ENCODE measurements around the gene LRRC3B. TPM values are rescaled to one million over a fixed set of nuclear protein-coding genes. Genes with fewer than 3 reads are reported as not detected.

The LRRC3B gene
- total and polyA plus RNA-seq, 2 donors (not counting 1 experiment from before 2014, with no cell fraction given) = not detected

DNA sequence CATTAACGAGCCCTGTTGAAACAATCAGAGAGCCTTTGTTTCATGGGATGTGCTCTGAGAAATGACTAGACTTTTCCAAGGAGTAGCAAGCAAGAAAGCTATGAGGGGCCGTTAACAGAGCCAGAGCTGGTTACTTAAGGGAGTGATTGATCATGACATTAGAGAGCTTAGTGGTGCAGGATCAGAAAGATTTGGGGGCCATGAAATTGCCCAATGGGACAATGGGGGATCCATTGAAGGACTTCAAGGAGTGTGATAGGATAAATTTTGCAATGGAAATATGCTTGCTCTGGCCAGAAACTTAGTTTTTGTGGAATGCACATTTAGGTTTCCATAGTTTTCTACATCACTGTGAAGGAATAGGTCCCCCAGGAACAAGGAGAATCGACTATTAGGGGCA, 45.6 kb downstream of the LRRC3B start:
- no peak for TF ChIP-seq EZH2 (IDR thresholded peaks at IDR 0.05; ENCODE audit: borderline replicate concordance, insufficient read depth, low read depth, low read length, poor library complexity, severe bottlenecking)
- TF ChIP-seq, protein P1, sequence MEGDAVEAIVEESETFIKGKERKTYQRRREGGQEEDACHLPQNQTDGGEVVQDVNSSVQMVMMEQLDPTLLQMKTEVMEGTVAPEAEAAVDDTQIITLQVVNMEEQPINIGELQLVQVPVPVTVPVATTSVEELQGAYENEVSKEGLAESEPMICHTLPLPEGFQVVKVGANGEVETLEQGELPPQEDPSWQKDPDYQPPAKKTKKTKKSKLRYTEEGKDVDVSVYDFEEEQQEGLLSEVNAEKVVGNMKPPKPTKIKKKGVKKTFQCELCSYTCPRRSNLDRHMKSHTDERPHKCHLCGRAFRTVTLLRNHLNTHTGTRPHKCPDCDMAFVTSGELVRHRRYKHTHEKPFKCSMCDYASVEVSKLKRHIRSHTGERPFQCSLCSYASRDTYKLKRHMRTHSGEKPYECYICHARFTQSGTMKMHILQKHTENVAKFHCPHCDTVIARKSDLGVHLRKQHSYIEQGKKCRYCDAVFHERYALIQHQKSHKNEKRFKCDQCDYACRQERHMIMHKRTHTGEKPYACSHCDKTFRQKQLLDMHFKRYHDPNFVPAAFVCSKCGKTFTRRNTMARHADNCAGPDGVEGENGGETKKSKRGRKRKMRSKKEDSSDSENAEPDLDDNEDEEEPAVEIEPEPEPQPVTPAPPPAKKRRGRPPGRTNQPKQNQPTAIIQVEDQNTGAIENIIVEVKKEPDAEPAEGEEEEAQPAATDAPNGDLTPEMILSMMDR (IDR thresholded peaks at IDR 0.05) = no peak
- no peak overlapping the region for H3K4me2 ChIP-seq (replicated peaks; ENCODE audit: low read depth, low read length, poor library complexity, severe bottlenecking)
- H3K4me1 ChIP-seq (ENCODE audit: control insufficient read depth in 2 of 2, insufficient read depth in 2 of 2, low read length in 2 of 2) = no peaks in the 10 kb centered on the region
- no peaks in the 10 kb centered on the region for H3K27me3 Mint-ChIP-seq
- H3K4me1 Mint-ChIP-seq = no peaks in the 10 kb centered on the region
- 85% methylated on average over 2 of the region's 3 CpGs for WGBS (ENCODE audit: insufficient coverage)
- H3K27ac Mint-ChIP-seq = no peak overlapping the region
- H3K4me3 Mint-ChIP-seq = no peak overlapping the region
- DNase-seq = no peak
- H3K27ac ChIP-seq (ENCODE audit: low read length in 2 of 2) = no peak overlapping the region
- no peak overlapping the region for H2AFZ ChIP-seq (ENCODE audit: insufficient read depth, low read depth, low read length, poor library complexity, severe bottlenecking)
- no peaks in the 10 kb centered on the region for H3K36me3 ChIP-seq (replicated peaks in 1 of 2; ENCODE audit: control extremely low read depth in 1 of 2, control insufficient read depth in 1 of 2, extremely low read depth in 1 of 2, insufficient read depth in 2 of 2, low read length in 1 of 2)
- no peaks in the 10 kb centered on the region for H3K79me2 ChIP-seq (ENCODE audit: control insufficient read depth, insufficient read depth, low read length)
- ChIA-PET POLR2A (no interaction called here), CTCF (no interaction called here)
- no peaks in the 10 kb centered on the region for H3K27me3 ChIP-seq (replicated peaks in 1 of 4; ENCODE audit: control extremely low read depth in 1 of 4, control insufficient read depth in 3 of 4, insufficient read depth in 4 of 4, low read length in 3 of 4)
- no peaks in the 10 kb centered on the region for H3K9me3 ChIP-seq (ENCODE audit: control extremely low read depth in 1 of 3, control insufficient read depth in 2 of 3, insufficient read depth in 1 of 3, low read length in 2 of 3)
- no peaks in the 10 kb centered on the region for H4K20me1 ChIP-seq (ENCODE audit: control insufficient read depth, insufficient read depth, low read length, poor library complexity, severe bottlenecking)
- H3K9ac ChIP-seq (ENCODE audit: low read length) = no peak overlapping the region
- H3K9me3 Mint-ChIP-seq (ENCODE audit: insufficient read depth) = no peaks in the 10 kb centered on the region
- no peak overlapping the region for H3K4me3 ChIP-seq (ENCODE audit: control extremely low read depth in 1 of 5, extremely low read depth in 1 of 5, insufficient read depth in 1 of 5, low read depth in 2 of 5, low read length in 4 of 5)
- intact Hi-C loops (cut with micrococcal nuclease) = no loop called here
- no peak for ATAC-seq (ENCODE audit: low read depth)

DNA sequence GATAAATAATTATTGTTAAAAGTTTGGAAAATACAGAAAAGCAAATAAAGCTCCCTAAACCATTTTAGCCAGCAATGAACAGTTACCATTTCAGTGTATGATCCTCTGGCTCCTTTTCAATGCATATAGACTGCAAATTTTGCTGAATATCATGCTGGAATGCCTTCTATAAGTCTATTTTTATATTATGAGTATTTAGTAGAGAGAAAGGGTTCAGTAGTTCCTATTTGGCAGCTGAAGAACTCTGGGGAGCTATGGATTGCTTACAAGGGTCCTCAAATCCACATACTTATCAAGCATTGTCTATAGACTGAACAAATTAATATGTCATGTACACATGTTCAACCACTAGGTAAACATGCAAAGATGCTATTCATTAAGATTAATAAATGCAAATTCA, 46.1 kb downstream of the LRRC3B start:
- Mint-ChIP-seq H3K9me3 (ENCODE audit: insufficient read depth) (no peaks in the 10 kb centered on the region), H3K27ac (no peak overlapping the region), H3K4me1 (no peaks in the 10 kb centered on the region), H3K27me3 (no peaks in the 10 kb centered on the region), H3K4me3 (no peak overlapping the region)
- no peak for TF ChIP-seq EZH2 (IDR thresholded peaks at IDR 0.05; ENCODE audit: borderline replicate concordance, insufficient read depth, low read depth, low read length, poor library complexity, severe bottlenecking)
- TF ChIP-seq, protein P1 (IDR thresholded peaks at IDR 0.05) = no peak
- Histone ChIP-seq H3K4me3 (ENCODE audit: control extremely low read depth in 1 of 5, extremely low read depth in 1 of 5, insufficient read depth in 1 of 5, low read depth in 2 of 5, low read length in 4 of 5) (no peak overlapping the region), H3K9ac (ENCODE audit: low read length) (no peak overlapping the region), H3K9me3 (ENCODE audit: control extremely low read depth in 1 of 3, control insufficient read depth in 2 of 3, insufficient read depth in 1 of 3, low read length in 2 of 3) (no peaks in the 10 kb centered on the region), H3K27ac (ENCODE audit: low read length in 2 of 2) (no peak overlapping the region), H3K36me3 (replicated peaks in 1 of 2; ENCODE audit: control extremely low read depth in 1 of 2, control insufficient read depth in 1 of 2, extremely low read depth in 1 of 2, insufficient read depth in 2 of 2, low read length in 1 of 2) (no peaks in the 10 kb centered on the region), H3K79me2 (ENCODE audit: control insufficient read depth, insufficient read depth, low read length) (no peaks in the 10 kb centered on the region), H4K20me1 (ENCODE audit: control insufficient read depth, insufficient read depth, low read length, poor library complexity, severe bottlenecking) (no peaks in the 10 kb centered on the region), H3K27me3 (replicated peaks in 1 of 4; ENCODE audit: control extremely low read depth in 1 of 4, control insufficient read depth in 3 of 4, insufficient read depth in 4 of 4, low read length in 3 of 4) (no peaks in the 10 kb centered on the region), H2AFZ (ENCODE audit: insufficient read depth, low read depth, low read length, poor library complexity, severe bottlenecking) (no peak overlapping the region), H3K4me1 (ENCODE audit: control insufficient read depth in 2 of 2, insufficient read depth in 2 of 2, low read length in 2 of 2) (no peaks in the 10 kb centered on the region), H3K4me2 (replicated peaks; ENCODE audit: low read depth, low read length, poor library complexity, severe bottlenecking) (no peak overlapping the region)
- ATAC-seq (ENCODE audit: low read depth) (no peak), DNase-seq (no peak)
- CTCF ChIA-PET = no interaction called here
- POLR2A ChIA-PET = no interaction called here
- intact Hi-C loops (cut with micrococcal nuclease) = no loop called here
